SK-N-SH treated with all-trans-retinoic acid at 6 μM for 48 hours (cell line): Measurements from ENCODE around the gene KCNIP1.

Source experiments
- ATAC-seq: fragments of 200-7000 bp; cut with Tn5 transposase; 3 replicates; pipeline ENCODE4 v1.9.1; 2020; ENCODE audit warnings: mild to moderate bottlenecking, moderate library complexity
- ARNTL ChIP-seq: fragments of 450-650 bp; formaldehyde crosslinking; IDR thresholded peaks from 2 replicates; pipeline ENCODE4 v1.5.0; 2020; ENCODE audit warnings: low read depth, mild to moderate bottlenecking, moderate library complexity, borderline replicate concordance
- BACH2 ChIP-seq: fragments of 250-450 bp; sonication (Bioruptor Pico); IDR thresholded peaks from 2 replicates; pipeline ENCODE4 v1.9.0; 2021; ENCODE audit warnings: mild to moderate bottlenecking, borderline replicate concordance
- CREB5 ChIP-seq: fragments of 250-450 bp; sonication (Bioruptor Pico); IDR thresholded peaks from 2 replicates; pipeline ENCODE4 v1.5.1; 2020; ENCODE audit warnings: low read depth, mild to moderate bottlenecking, moderate library complexity
- CSDC2 ChIP-seq: fragments of 250-450 bp; sonication (Bioruptor Pico); IDR thresholded peaks from 2 replicates; pipeline ENCODE4 v1.5.0; 2020; ENCODE audit warnings: mild to moderate bottlenecking, moderate library complexity
- CSRNP3 ChIP-seq: fragments of 250-450 bp; sonication (Bioruptor Pico); IDR thresholded peaks from 2 replicates; pipeline ENCODE4 v1.5.1; 2021; ENCODE audit warnings: mild to moderate bottlenecking, moderate library complexity
- ESRRG ChIP-seq: fragments of 250-450 bp; sonication (Bioruptor Pico); IDR thresholded peaks from 2 replicates; pipeline ENCODE4 v1.6.1; 2021; ENCODE audit warnings: mild to moderate bottlenecking
- GLIS3 ChIP-seq: fragments of 250-450 bp; sonication (Bioruptor Pico); IDR thresholded peaks from 2 replicates; pipeline ENCODE4 v1.5.0; 2020; ENCODE audit warnings: mild to moderate bottlenecking, moderate library complexity
- ISL1 ChIP-seq: fragments of 250-450 bp; sonication (Bioruptor Pico); IDR thresholded peaks from 2 replicates; pipeline ENCODE4 v2.1.2; 2022; ENCODE audit warnings: mild to moderate bottlenecking, moderate library complexity
- OSR1 ChIP-seq: fragments of 250-450 bp; sonication (Bioruptor Pico); IDR thresholded peaks from 2 replicates; pipeline ENCODE4 v1.8.0; 2022; ENCODE audit warnings: moderate library complexity, mild to moderate bottlenecking, inconsistent platforms
- PATZ1 ChIP-seq: fragments of 250-450 bp; sonication (Bioruptor Pico); IDR thresholded peaks from 2 replicates; pipeline ENCODE4 v1.8.0; 2020; ENCODE audit warnings: mild to moderate bottlenecking, moderate library complexity, borderline replicate concordance
- POU6F1 ChIP-seq: fragments of 250-450 bp; sonication (Bioruptor Pico); IDR thresholded peaks from 2 replicates; pipeline ENCODE4 v1.8.0; 2021; ENCODE audit warnings: low read depth, mild to moderate bottlenecking, moderate library complexity, borderline replicate concordance
- PPARA ChIP-seq: fragments of 250-450 bp; sonication (Bioruptor Pico); IDR thresholded peaks from 2 replicates; pipeline ENCODE4 v1.5.0; 2020; ENCODE audit warnings: mild to moderate bottlenecking, borderline replicate concordance
- SNAI2 ChIP-seq: fragments of 250-450 bp; sonication (Bioruptor Pico); IDR thresholded peaks from 2 replicates; pipeline ENCODE4 v1.5.0; 2020; ENCODE audit warnings: mild to moderate bottlenecking, moderate library complexity
- TCF4 ChIP-seq: fragments of 250-450 bp; sonication (Bioruptor Pico); IDR thresholded peaks from 2 replicates; pipeline ENCODE4 v1.8.0; 2021; ENCODE audit warnings: mild to moderate bottlenecking, moderate library complexity, borderline replicate concordance
- TOX ChIP-seq: fragments of 250-450 bp; sonication (Bioruptor Pico); IDR thresholded peaks from 2 replicates; pipeline ENCODE4 v1.8.0; 2021; ENCODE audit warnings: mild to moderate bottlenecking, moderate library complexity, borderline replicate concordance
- TSHZ2 ChIP-seq: fragments of 250-450 bp; sonication (Bioruptor Pico); IDR thresholded peaks from 2 replicates; pipeline ENCODE4 v1.5.0; 2020; ENCODE audit warnings: mild to moderate bottlenecking, moderate library complexity
- ZC3H10 ChIP-seq: fragments of 250-450 bp; sonication (Bioruptor Pico); IDR thresholded peaks from 2 replicates; pipeline ENCODE4 v1.5.1; 2021; ENCODE audit warnings: mild to moderate bottlenecking, moderate library complexity
- ZFP3 ChIP-seq: fragments of 250-450 bp; sonication (Bioruptor Pico); IDR thresholded peaks from 2 replicates; pipeline ENCODE4 v1.5.0; 2020; ENCODE audit warnings: mild to moderate bottlenecking, moderate library complexity
- ZFP30 ChIP-seq: fragments of 450-650 bp; formaldehyde crosslinking; IDR thresholded peaks from 2 replicates; pipeline ENCODE4 v1.5.0; 2022; ENCODE audit warnings: mild to moderate bottlenecking, moderate library complexity
- ZNF565 ChIP-seq: fragments of 450-650 bp; formaldehyde crosslinking; conservative IDR thresholded peaks from 2 replicates; pipeline ENCODE4 v1.5.0; 2020; ENCODE audit warnings: low read depth, mild to moderate bottlenecking, moderate library complexity
- ZNF70 ChIP-seq: fragments of 450-650 bp; formaldehyde crosslinking; IDR thresholded peaks from 2 replicates; pipeline ENCODE4 v1.5.0; 2020; ENCODE audit warnings: mild to moderate bottlenecking, moderate library complexity
- ZNF8 ChIP-seq: fragments of 450-650 bp; formaldehyde crosslinking; IDR thresholded peaks from 2 replicates; pipeline ENCODE4 v1.5.0; 2020; ENCODE audit warnings: mild to moderate bottlenecking, moderate library complexity

The KCNIP1 gene

GRCh38 chr5:170520372-170520771 lies 16.6 kb downstream of the KCNIP1 start:
- TF ChIP-seq ZFP30 (CRISPR knock-in tag): no peak
- no peak for TF ChIP-seq ZNF70
- TF ChIP-seq CREB5 (CRISPR knock-in tag): no peak
- TF ChIP-seq TSHZ2: no peak
- TF ChIP-seq ARNTL (CRISPR knock-in tag): no peak
- TF ChIP-seq CSRNP3 (CRISPR knock-in tag): no peak
- TF ChIP-seq BACH2 (CRISPR knock-in tag): no peak
- TF ChIP-seq ZFP3 (CRISPR knock-in tag): no peak
- TF ChIP-seq ZNF565 (CRISPR knock-in tag): no peak
- TF ChIP-seq GLIS3 (CRISPR knock-in tag): no peak
- TF ChIP-seq ISL1 (CRISPR knock-in tag): no peak
- no peak for TF ChIP-seq POU6F1 (CRISPR knock-in tag)
- no peak for TF ChIP-seq PPARA (CRISPR knock-in tag)
- TF ChIP-seq ESRRG (CRISPR knock-in tag): no peak
- TF ChIP-seq ZNF8 (CRISPR knock-in tag): no peak
- TF ChIP-seq PATZ1 (CRISPR knock-in tag): no peak
- no peak for TF ChIP-seq SNAI2 (CRISPR knock-in tag)
- no peak for TF ChIP-seq OSR1
- no peak for TF ChIP-seq TCF4
- TF ChIP-seq ZC3H10 (CRISPR knock-in tag): no peak
- no peak for ATAC-seq

GRCh38 chr5:170522211-170523141 lies 18.7 kb downstream of the KCNIP1 start:
- peak; percentile 83 for ATAC-seq
- TF ChIP-seq TOX (CRISPR knock-in tag) (no peak), BACH2 (CRISPR knock-in tag) (no peak), OSR1 (no peak), ESRRG (CRISPR knock-in tag) (no peak), TSHZ2 (no peak), CSDC2 (CRISPR knock-in tag) (no peak), PPARA (CRISPR knock-in tag) (no peak), CREB5 (CRISPR knock-in tag) (no peak), GLIS3 (CRISPR knock-in tag) (no peak), ZNF565 (CRISPR knock-in tag) (no peak), SNAI2 (CRISPR knock-in tag) (no peak), CSRNP3 (CRISPR knock-in tag) (no peak), ZNF70 (no peak), TCF4 (no peak), ZFP30 (CRISPR knock-in tag) (no peak), ZNF8 (CRISPR knock-in tag) (no peak)
